IMR-90 (cell line): ENCODE results near the gene EGF. TPM values are rescaled to one million over a fixed set of nuclear protein-coding genes. Genes with fewer than 3 reads are reported as not detected.

Experiments
- ATAC-seq: fragments of 200-7000 bp; cut with Tn5 transposase; 2 replicates; pipeline ENCODE4 v1.9.1; 2020; ENCODE audit warnings: low read depth, mild to moderate bottlenecking, moderate library complexity
- BruUV-seq: library from RNA; stranded (reverse); fragments of 400-500 nt; replicated peaks from 2 replicates; lab custom pipeline; 2021; lab: Mats Ljungman, UMichigan
- CTCF ChIA-PET: fragments of 300-600 bp; formaldehyde crosslinking; extraction: SDS; loops from one replicate; lab custom pipeline; 2021; ENCODE audit warnings: antibody characterized with exemption; lab: Yijun Ruan, JAX
- POLR2A ChIA-PET: fragments of 300-600 bp; sonication (Branson Sonifier 250); formaldehyde crosslinking; loops from one replicate; lab custom pipeline; 2022; ENCODE audit warnings: antibody characterized with exemption; ENCODE audit not compliant: unreplicated experiment; lab: Charles Lee
- DNase-seq: peaks from one replicate; pipeline ENCODE4 v3.0.0; 2013
- H2AFZ ChIP-seq: replicated peaks from 2 replicates; pipeline ENCODE3; 2013; ENCODE audit warnings: low read length, mild to moderate bottlenecking; ENCODE audit not compliant: poor library complexity
- H2AK5ac ChIP-seq: 2 replicates; pipeline ENCODE4 v1.6.1; 2013; ENCODE audit warnings: low read depth, low read length, inconsistent platforms
- H2AK9ac ChIP-seq: replicated peaks from 2 replicates; pipeline ENCODE3; 2013; ENCODE audit warnings: mild to moderate bottlenecking, low read depth, low read length, moderate library complexity; ENCODE audit not compliant: poor library complexity
- H2BK120ac ChIP-seq: 2 replicates; pipeline ENCODE4 v1.6.1; 2013; ENCODE audit warnings: low read depth, low read length, inconsistent platforms
- H2BK15ac ChIP-seq: 3 replicates; pipeline ENCODE4 v1.6.1; 2013; ENCODE audit warnings: low read depth, low read length, inconsistent platforms
- H2BK20ac ChIP-seq: 2 replicates; pipeline ENCODE4 v1.6.1; 2013; ENCODE audit warnings: low read depth, mild to moderate bottlenecking, inconsistent platforms, low read length, moderate library complexity
- H2BK5ac ChIP-seq: 2 replicates; pipeline ENCODE4 v1.6.1; 2013; ENCODE audit warnings: mild to moderate bottlenecking, low read depth, low read length, inconsistent platforms; ENCODE audit not compliant: poor library complexity, severe bottlenecking
- H3K14ac ChIP-seq: replicated peaks from 2 replicates; pipeline ENCODE4 v1.6.1; 2013; ENCODE audit warnings: low read depth, low read length, inconsistent platforms
- H3K18ac ChIP-seq: 2 replicates; pipeline ENCODE4 v1.6.1; 2013; ENCODE audit warnings: low read depth, low read length, control low read depth
- H3K23ac ChIP-seq: 2 replicates; pipeline ENCODE4 v1.6.1; 2013; ENCODE audit warnings: low read depth, low read length, inconsistent platforms
- H3K27ac ChIP-seq: 2 replicates; pipeline ENCODE4 v1.5.1; 2013; ENCODE audit warnings: mild to moderate bottlenecking, control low read depth, low read length; ENCODE audit not compliant: insufficient read depth
- H3K27me3 ChIP-seq: 2 replicates; pipeline ENCODE4 v1.6.1; 2013; ENCODE audit warnings: low read length; ENCODE audit not compliant: control insufficient read depth, insufficient read depth
- H3K36me3 ChIP-seq: 2 replicates; pipeline ENCODE4 v1.6.1; 2013; ENCODE audit warnings: low read length, mixed read lengths; ENCODE audit not compliant: control insufficient read depth, insufficient read depth
- H3K4ac ChIP-seq: 2 replicates; pipeline ENCODE4 v1.6.1; 2013; ENCODE audit warnings: low read depth, low read length, inconsistent platforms
- H3K4me1 ChIP-seq: 2 replicates; pipeline ENCODE4 v1.6.1; 2013; ENCODE audit warnings: low read length, mixed read lengths; ENCODE audit not compliant: control insufficient read depth, insufficient read depth
- H3K4me2 ChIP-seq: 2 replicates; pipeline ENCODE4 v1.6.1; 2013; ENCODE audit warnings: low read depth, mild to moderate bottlenecking, control low read depth, low read length, moderate library complexity
- H3K4me3 ChIP-seq: 2 replicates; pipeline ENCODE4 v1.5.1; 2013; ENCODE audit warnings: low read depth, mild to moderate bottlenecking, control low read depth, low read length, moderate library complexity; ENCODE audit not compliant: insufficient read depth
- H3K56ac ChIP-seq: 2 replicates; pipeline ENCODE4 v1.6.1; 2013; ENCODE audit warnings: low read length, inconsistent platforms; ENCODE audit not compliant: insufficient read depth; ENCODE audit errors: extremely low read depth
- H3K79me1 ChIP-seq, 2 experiments: 2 replicates each; pipeline ENCODE4 v1.6.1; 2013; ENCODE audit warnings: low read length in 2 of 2, inconsistent platforms in 1 of 2, low read depth in 1 of 2
- H3K9ac ChIP-seq: 2 replicates; pipeline ENCODE4 v1.6.1; 2013; ENCODE audit warnings: low read depth, low read length, control low read depth
- H3K9me1 ChIP-seq: 2 replicates; pipeline ENCODE4 v1.6.1; 2013; ENCODE audit warnings: low read length, inconsistent platforms; ENCODE audit not compliant: insufficient read depth
- H3K9me3 ChIP-seq: 2 replicates; pipeline ENCODE4 v1.6.1; 2013; ENCODE audit warnings: low read length; ENCODE audit not compliant: control insufficient read depth, insufficient read depth
- H4K20me1 ChIP-seq: 2 replicates; pipeline ENCODE4 v1.6.1; 2013; ENCODE audit warnings: low read length, inconsistent platforms; ENCODE audit not compliant: insufficient read depth
- H4K5ac ChIP-seq: 2 replicates; pipeline ENCODE4 v1.6.1; 2013; ENCODE audit warnings: mild to moderate bottlenecking, low read depth, low read length, control low read depth
- H4K8ac ChIP-seq, 2 experiments: 2 replicates each; pipeline ENCODE4 v1.6.1; 2013; ENCODE audit warnings: low read depth in 2 of 2, low read length in 2 of 2, control low read depth in 1 of 2, inconsistent platforms in 1 of 2
- H4K91ac ChIP-seq: 2 replicates; pipeline ENCODE4 v1.6.1; 2013; ENCODE audit warnings: low read depth, low read length, inconsistent platforms; ENCODE audit not compliant: insufficient read depth
- BHLHE40 ChIP-seq: fragments of 150-350 bp; IDR thresholded peaks from 2 replicates; pipeline ENCODE4 v1.6.1; 2016; ENCODE audit warnings: mild to moderate bottlenecking, low read depth, low read length
- CEBPB ChIP-seq: IDR thresholded peaks from 2 replicates; pipeline ENCODE4 v1.6.1; 2012; ENCODE audit warnings: low read depth, low read length, improper control_type of control experiment
- MAFK ChIP-seq: IDR thresholded peaks from 2 replicates; pipeline ENCODE4 v1.6.1; 2012; ENCODE audit warnings: low read depth, low read length, improper control_type of control experiment
- MAZ ChIP-seq: IDR thresholded peaks from 2 replicates; pipeline ENCODE4 v1.6.1; 2012; ENCODE audit warnings: low read depth, mild to moderate bottlenecking, low read length, improper control_type of control experiment, moderate library complexity, borderline replicate concordance
- MXI1 ChIP-seq: IDR thresholded peaks from 2 replicates; pipeline ENCODE4 v1.6.1; 2012; ENCODE audit warnings: low read depth, mild to moderate bottlenecking, low read length, moderate library complexity, borderline replicate concordance
- WGBS, 2 experiments: methylation state at CpG; one replicate each; pipeline versions ENCODE4 v1.1.5 to v1.1.7; 2013; ENCODE audit warnings: missing lambda C conversion rate in 2 of 2; ENCODE audit not compliant: insufficient read length in 1 of 2; ENCODE audit errors: extremely low coverage in 2 of 2; 5-methylcytosine and 5-hydroxymethylcytosine counted together
- dilution Hi-C: fragments of 300-500 bp; cut with HindIII; formaldehyde crosslinking; loops from one replicate; pipeline ENCODE4 v1.14.3; 2018; ENCODE audit warnings: low sequenced_read_pairs; ENCODE audit not compliant: unreplicated experiment
- in situ Hi-C: fragments of 300-500 bp; cut with MboI; formaldehyde crosslinking; loops from 3 replicates; pipeline ENCODE4 v1.14.3; 2019; ENCODE audit warnings: low sequenced_read_pairs, inconsistent platforms, mixed read lengths
- intact Hi-C: fragments of 100-400 bp; cut with micrococcal nuclease; formaldehyde crosslinking; loops from 2 replicates; pipeline ENCODE4 v1.10.0; 2022
- polyA plus RNA-seq, 3 experiments: library from polyadenylated mRNA; depleted of rRNA; stranded (reverse); fragments of >200 nt; gene quantifications; 2 replicates each; pipeline ENCODE4 v1.2.3, GENCODE V29; 2012; ENCODE audit warnings: low replicate concordance in 1 of 3
- total RNA-seq: library from RNA; depleted of rRNA; stranded (reverse); fragments of >200 nt; gene quantifications from 2 replicates; pipeline ENCODE4 v1.2.3, GENCODE V29; 2012
- TF ChIP-seq, protein P1 (sequence below): conservative IDR thresholded peaks from 2 replicates; pipeline ENCODE4 v1.5.1; 2012; ENCODE audit warnings: mild to moderate bottlenecking, low read depth, low read length, improper control_type of control experiment

EGF gene
- total and polyA plus RNA-seq, 2 of the 4 experiments (the other 2 are of a cell fraction), result 1.7 to 2.2 TPM

DNA sequence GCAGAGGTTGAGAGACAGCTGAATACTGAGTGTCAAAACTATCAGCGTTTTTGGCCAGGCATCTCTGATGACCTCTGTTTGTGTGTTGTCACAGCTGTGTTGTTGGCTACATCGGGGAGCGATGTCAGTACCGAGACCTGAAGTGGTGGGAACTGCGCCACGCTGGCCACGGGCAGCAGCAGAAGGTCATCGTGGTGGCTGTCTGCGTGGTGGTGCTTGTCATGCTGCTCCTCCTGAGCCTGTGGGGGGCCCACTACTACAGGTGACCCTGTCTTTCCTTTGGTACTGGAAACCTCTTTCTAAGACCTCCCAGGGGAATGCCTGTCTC, 86.9 kb downstream of the EGF start:
- TF ChIP-seq BHLHE40 (no peak), MXI1 (no peak), MAFK (no peak), CEBPB (no peak), MAZ (no peak)
- TF ChIP-seq, protein P1, sequence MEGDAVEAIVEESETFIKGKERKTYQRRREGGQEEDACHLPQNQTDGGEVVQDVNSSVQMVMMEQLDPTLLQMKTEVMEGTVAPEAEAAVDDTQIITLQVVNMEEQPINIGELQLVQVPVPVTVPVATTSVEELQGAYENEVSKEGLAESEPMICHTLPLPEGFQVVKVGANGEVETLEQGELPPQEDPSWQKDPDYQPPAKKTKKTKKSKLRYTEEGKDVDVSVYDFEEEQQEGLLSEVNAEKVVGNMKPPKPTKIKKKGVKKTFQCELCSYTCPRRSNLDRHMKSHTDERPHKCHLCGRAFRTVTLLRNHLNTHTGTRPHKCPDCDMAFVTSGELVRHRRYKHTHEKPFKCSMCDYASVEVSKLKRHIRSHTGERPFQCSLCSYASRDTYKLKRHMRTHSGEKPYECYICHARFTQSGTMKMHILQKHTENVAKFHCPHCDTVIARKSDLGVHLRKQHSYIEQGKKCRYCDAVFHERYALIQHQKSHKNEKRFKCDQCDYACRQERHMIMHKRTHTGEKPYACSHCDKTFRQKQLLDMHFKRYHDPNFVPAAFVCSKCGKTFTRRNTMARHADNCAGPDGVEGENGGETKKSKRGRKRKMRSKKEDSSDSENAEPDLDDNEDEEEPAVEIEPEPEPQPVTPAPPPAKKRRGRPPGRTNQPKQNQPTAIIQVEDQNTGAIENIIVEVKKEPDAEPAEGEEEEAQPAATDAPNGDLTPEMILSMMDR, result no peak
- H2BK120ac ChIP-seq, result no peak overlapping the region
- H3K79me1 ChIP-seq, result no peaks in the 10 kb centered on the region
- H3K9ac ChIP-seq, result no peak overlapping the region
- H3K4me3 ChIP-seq, result no peak overlapping the region
- no peaks in the 10 kb centered on the region for H4K20me1 ChIP-seq
- in situ Hi-C loops, result loop anchor here (5.0 kb wide), 1 partner anchor 518 kb away; no protein-coding TSS in a partner anchor
- H2AFZ ChIP-seq, result no peak overlapping the region
- H2AK5ac ChIP-seq, result no peak overlapping the region
- peaks cover 2% of the 10 kb centered on the region; the same call in 1 of the 2 replicates for H3K27me3 ChIP-seq
- H3K56ac ChIP-seq, result no peak overlapping the region
- no peak overlapping the region for H4K5ac ChIP-seq
- ATAC-seq (no peak), DNase-seq (no peak)
- no peak overlapping the region for H3K18ac ChIP-seq
- no peak overlapping the region for H3K4ac ChIP-seq
- CTCF ChIA-PET, result interaction anchor here (0.7 to 2.5 kb wide), 9 partner anchors 21 to 521 kb away, joined by 3 to 15 read pairs (median 5); no protein-coding TSS in a partner anchor
- intact Hi-C loops, result loop anchor here (1.0 to 10.0 kb wide), 3 partner anchors 517 to 1631 kb away; no protein-coding TSS in a partner anchor
- no TSS peak for BruUV-seq
- H4K91ac ChIP-seq, result no peak overlapping the region
- dilution Hi-C loops, result no loop called here
- H2BK20ac ChIP-seq, result no peak overlapping the region
- H3K4me1 ChIP-seq, result no peaks in the 10 kb centered on the region
- 77% methylated on average over 7 of the region's 9 CpGs; no CpG with 5 or more reads in 1 of the 2 experiments for WGBS, 2 experiments
- H3K27ac ChIP-seq, result no peak overlapping the region
- no peak overlapping the region for H2BK15ac ChIP-seq
- no peak overlapping the region for H4K8ac ChIP-seq
- POLR2A ChIA-PET, result no interaction called here
- H3K4me2 ChIP-seq, result no peak overlapping the region
- no peaks in the 10 kb centered on the region for H3K9me3 ChIP-seq
- H3K23ac ChIP-seq, result no peak overlapping the region
- H2AK9ac ChIP-seq, result no peak overlapping the region
- no peak overlapping the region for H2BK5ac ChIP-seq
- no peaks in the 10 kb centered on the region for H3K9me1 ChIP-seq
- no peaks in the 10 kb centered on the region for H3K36me3 ChIP-seq
- H3K14ac ChIP-seq, result no peak overlapping the region
